ENCODE results near the gene LMCD1.

DNA sequence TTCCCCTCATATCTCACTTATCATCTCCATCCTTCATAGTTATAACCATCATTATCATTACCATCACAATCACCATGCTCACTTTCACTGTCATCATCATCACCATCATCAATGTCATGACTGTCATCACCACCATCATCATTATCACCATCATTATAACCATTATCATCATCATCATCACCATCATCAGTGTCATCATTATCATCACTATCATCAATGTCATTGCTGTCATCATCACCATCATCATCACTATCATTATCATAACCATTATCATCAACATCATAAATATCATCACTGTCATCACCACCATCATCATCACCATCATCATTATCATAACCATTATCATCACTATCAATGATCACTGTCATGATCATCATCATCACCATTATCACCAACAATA is 98.8 kb downstream of the LMCD1 start:
- TF ChIP-seq, protein P1, sequence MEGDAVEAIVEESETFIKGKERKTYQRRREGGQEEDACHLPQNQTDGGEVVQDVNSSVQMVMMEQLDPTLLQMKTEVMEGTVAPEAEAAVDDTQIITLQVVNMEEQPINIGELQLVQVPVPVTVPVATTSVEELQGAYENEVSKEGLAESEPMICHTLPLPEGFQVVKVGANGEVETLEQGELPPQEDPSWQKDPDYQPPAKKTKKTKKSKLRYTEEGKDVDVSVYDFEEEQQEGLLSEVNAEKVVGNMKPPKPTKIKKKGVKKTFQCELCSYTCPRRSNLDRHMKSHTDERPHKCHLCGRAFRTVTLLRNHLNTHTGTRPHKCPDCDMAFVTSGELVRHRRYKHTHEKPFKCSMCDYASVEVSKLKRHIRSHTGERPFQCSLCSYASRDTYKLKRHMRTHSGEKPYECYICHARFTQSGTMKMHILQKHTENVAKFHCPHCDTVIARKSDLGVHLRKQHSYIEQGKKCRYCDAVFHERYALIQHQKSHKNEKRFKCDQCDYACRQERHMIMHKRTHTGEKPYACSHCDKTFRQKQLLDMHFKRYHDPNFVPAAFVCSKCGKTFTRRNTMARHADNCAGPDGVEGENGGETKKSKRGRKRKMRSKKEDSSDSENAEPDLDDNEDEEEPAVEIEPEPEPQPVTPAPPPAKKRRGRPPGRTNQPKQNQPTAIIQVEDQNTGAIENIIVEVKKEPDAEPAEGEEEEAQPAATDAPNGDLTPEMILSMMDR (IDR thresholded peaks at IDR 0.05; ENCODE audit: low read length): no peak
- no peak for TF ChIP-seq EZH2 (IDR thresholded peaks at IDR 0.05; ENCODE audit: borderline replicate concordance, low read length)
